Esophagus squamous epithelium (tissue), 5 donors: ENCODE measurements around the gene MYH3. TPM values are rescaled to one million over a fixed set of nuclear protein-coding genes. Genes with fewer than 3 reads are reported as not detected.

Experiments used
- DNase-seq: peaks from one replicate; lab custom pipeline; 2025; lab: John Stamatoyannopoulos, UW
- H3K27ac ChIP-seq, 4 donors: fragments of 200-600 bp; sonication (generic); one replicate each; pipeline ENCODE4 v1.5.1; 2016 to 2019; ENCODE audit warnings: mild to moderate bottlenecking in 1 of 4
- H3K27me3 ChIP-seq, 4 donors: fragments of 200-600 bp; sonication (generic); 1 replicate in 3 of 4; 2 replicates in 1 of 4; pipeline versions ENCODE4 v1.5.1 to v1.6.0; 2017 to 2021; ENCODE audit warnings: antibody characterized with exemption in 1 of 4
- H3K36me3 ChIP-seq, 3 donors: fragments of 200-600 bp; sonication (generic); one replicate each; pipeline ENCODE4 v1.5.1; 2016 to 2019
- H3K4me1 ChIP-seq, 3 donors: fragments of 200-600 bp; sonication (generic); one replicate each; pipeline ENCODE4 v1.5.1; 2017 to 2019
- H3K4me3 ChIP-seq, 4 donors: fragments of 200-600 bp; sonication (generic); 1 replicate in 3 of 4; 2 replicates in 1 of 4; pipeline ENCODE4 v1.5.1; 2016 to 2019; ENCODE audit warnings: mild to moderate bottlenecking in 2 of 4, moderate library complexity in 1 of 4
- H3K9me3 ChIP-seq, 3 donors: fragments of 200-600 bp; sonication (generic); one replicate each; pipeline ENCODE4 v1.5.1; 2016 to 2019
- CTCF ChIP-seq, 6 experiments: fragments of 450-650 bp in 4 of 6; fragments of 200-600 bp in 2 of 6; sonication (generic) in 2 of 6; IDR thresholded peaks; one replicate each; pipeline ENCODE4 v1.5.1; 2016 to 2019; ENCODE audit warnings: antibody characterized with exemption in 6 of 6, mild to moderate bottlenecking in 4 of 6, moderate library complexity in 4 of 6
- POLR2A ChIP-seq, 4 donors: fragments of 450-650 bp; IDR thresholded peaks; one replicate each; pipeline ENCODE4 v1.6.1; 2017; ENCODE audit warnings: antibody characterized with exemption in 4 of 4, mild to moderate bottlenecking in 4 of 4, moderate library complexity in 3 of 4
- WGBS, 2 donors: methylation state at CpG; one replicate each; pipeline ENCODE4 v1.1.5; 2018; 5-methylcytosine and 5-hydroxymethylcytosine counted together
- intact Hi-C: fragments of 100-400 bp; cut with DNase I; formaldehyde crosslinking; loops from one replicate; pipeline ENCODE4 v1.15.0; 2022
- total RNA-seq, 4 donors: library from RNA; depleted of rRNA; stranded (reverse); fragments of >200 nt; gene quantifications; one replicate each; pipeline ENCODE4 v1.1.0, GENCODE V29; 2016
- donor health status: DM: yes; HTN: yes; CAD: no.

Gene MYH3
- total RNA-seq, 4 donors from 2014 or later: 0.64 to 1.6 (median 1.5) TPM; not detected in 1

DNA sequence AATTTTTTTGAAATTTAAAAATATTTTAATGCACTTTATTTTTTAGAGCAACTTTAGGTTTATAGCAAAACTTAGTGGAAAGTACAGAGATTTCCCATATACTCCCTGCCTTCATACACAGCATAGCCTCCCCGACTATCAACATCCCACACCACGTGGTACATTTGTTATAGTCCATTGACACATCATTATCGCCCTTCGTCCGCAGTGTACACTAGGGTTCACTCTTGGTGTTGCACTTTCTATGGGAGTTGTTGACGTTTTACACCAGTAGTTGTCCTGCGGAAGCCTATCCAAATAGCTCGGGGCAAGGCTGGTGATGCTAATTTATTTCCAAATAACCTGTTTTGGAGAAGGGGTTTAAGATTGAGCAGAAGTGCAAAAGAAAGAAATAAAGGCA is 52.6 kb downstream of the MYH3 start:
- no peak for DNase-seq
- Histone ChIP-seq H3K4me3 (no peak overlapping the region), H3K36me3 (no peaks in the 10 kb centered on the region), H3K27me3 (peaks cover 0 to 7% (median 0%) of the 10 kb centered on the region in 4 donors), H3K27ac (no peak overlapping the region), H3K4me1 (no peaks in the 10 kb centered on the region), H3K9me3 (no peaks in the 10 kb centered on the region)
- intact Hi-C loops: no loop called here
- WGBS, 2 donors: 75 to 79% methylated on average over 8 of the region's 8 CpGs
- TF ChIP-seq POLR2A (IDR thresholded peaks at IDR 0.05): no peak
- TF ChIP-seq CTCF (IDR thresholded peaks at IDR 0.05): no peak

GRCh38 chr17:10603931-10604330 is 53.2 kb downstream of the MYH3 start:
- WGBS, 2 donors: 45 to 80% methylated on average over 1 to 3 of the region's 3 CpGs
- intact Hi-C loops: no loop called here
- no peak overlapping the region for H3K4me3 ChIP-seq
- H3K27me3 ChIP-seq: peaks cover 0 to 7% (median 0%) of the 10 kb centered on the region in 4 donors
- TF ChIP-seq POLR2A (IDR thresholded peaks at IDR 0.05) (no peak), CTCF (IDR thresholded peaks at IDR 0.05) (no peak)
- H3K4me1 ChIP-seq: no peaks in the 10 kb centered on the region
- H3K27ac ChIP-seq: no peak overlapping the region
- H3K9me3 ChIP-seq: no peaks in the 10 kb centered on the region
- DNase-seq: no peak
- H3K36me3 ChIP-seq: no peaks in the 10 kb centered on the region

GRCh38 chr17:10600571-10600970 is 56.5 kb downstream of the MYH3 start:
- TF ChIP-seq CTCF (IDR thresholded peaks at IDR 0.05): no peak
- no peak for TF ChIP-seq POLR2A (IDR thresholded peaks at IDR 0.05)
- WGBS, 2 donors: 29 to 33% methylated on average over 5 of the region's 5 CpGs
- intact Hi-C loops: no loop called here

DNA sequence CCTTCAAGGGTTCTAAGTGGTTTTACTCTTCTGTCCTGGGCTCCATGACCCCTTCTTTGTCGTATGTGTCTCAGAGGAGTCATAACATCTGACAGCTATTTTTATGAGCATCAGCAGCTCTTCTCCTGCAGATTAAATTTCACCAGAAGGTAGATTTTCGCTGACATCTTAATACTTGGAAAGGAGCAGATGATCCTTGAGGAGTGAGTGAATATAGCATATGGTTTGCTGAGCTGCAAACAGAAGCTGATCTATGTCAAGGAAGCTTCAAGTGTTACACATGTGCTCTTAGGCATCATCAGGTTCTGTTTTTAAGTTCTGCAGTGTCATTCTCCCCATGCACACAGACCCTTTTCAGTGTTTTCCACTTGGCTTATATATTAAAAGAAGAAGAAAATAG is 58.5 kb downstream of the MYH3 start:
- Histone ChIP-seq H3K4me1 (no peaks in the 10 kb centered on the region), H3K9me3 (no peaks in the 10 kb centered on the region), H3K27ac (no peak overlapping the region), H3K27me3 (peaks cover 0 to 9% (median 0%) of the 10 kb centered on the region in 4 donors), H3K36me3 (no peaks in the 10 kb centered on the region), H3K4me3 (no peak overlapping the region)
- intact Hi-C loops: no loop called here
- 61 to 73% methylated on average over 2 of the region's 2 CpGs for WGBS, 2 donors
- TF ChIP-seq POLR2A (IDR thresholded peaks at IDR 0.05) (no peak), CTCF (IDR thresholded peaks at IDR 0.05) (no peak)
- DNase-seq: no peak

More at GRCh38 chr17:10600571-10600970, 56.5 kb downstream of the MYH3 start:
- DNase-seq: no peak
- Histone ChIP-seq H3K27ac (no peak overlapping the region), H3K27me3 (peaks cover 0 to 9% (median 0%) of the 10 kb centered on the region in 4 donors), H3K9me3 (no peaks in the 10 kb centered on the region), H3K4me3 (no peak overlapping the region), H3K36me3 (no peaks in the 10 kb centered on the region), H3K4me1 (no peaks in the 10 kb centered on the region)

GRCh38 chr17:10589553-10590145 is 67.5 kb downstream of the MYH3 start:
- intact Hi-C loops: no loop called here
- DNase-seq: no peak
- 87 to 91% methylated on average over 8 of the region's 8 CpGs for WGBS, 2 donors
- TF ChIP-seq POLR2A (IDR thresholded peaks at IDR 0.05) (no peak), CTCF (IDR thresholded peaks at IDR 0.05) (no peak)
- Histone ChIP-seq H3K36me3 (no peaks in the 10 kb centered on the region), H3K4me1 (no peaks in the 10 kb centered on the region), H3K27ac (no peak overlapping the region), H3K9me3 (no peaks in the 10 kb centered on the region), H3K4me3 (no peak overlapping the region), H3K27me3 (no peaks in the 10 kb centered on the region)
